Measurements from ENCODE around the gene CPA5. TPM values are rescaled to one million over a fixed set of nuclear protein-coding genes. Genes with fewer than 3 reads are reported as not detected.

CPA5 gene
- total and polyA plus RNA-seq, 2 experiments from 2014 or later: not detected

DNA sequence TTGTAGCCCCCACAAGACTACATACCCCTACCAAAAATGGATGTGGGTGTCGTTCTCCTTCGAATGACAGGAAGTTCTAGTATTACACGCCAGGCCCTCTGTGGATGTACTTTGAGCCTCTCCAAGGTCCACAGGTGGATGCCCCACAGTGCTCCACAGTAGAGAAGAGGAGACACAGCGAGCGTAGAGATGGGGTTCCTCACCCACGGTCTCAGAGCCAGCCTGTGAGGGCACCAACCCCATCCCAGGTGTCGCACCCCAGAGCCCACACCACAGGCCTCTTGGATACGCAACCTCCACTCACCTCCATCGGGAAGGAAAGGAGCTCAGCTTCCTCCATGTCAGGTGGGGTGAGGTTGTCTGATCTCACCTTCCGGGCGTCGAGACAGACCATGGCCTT lies 2.3 kb downstream of the CPA5 start:
- Histone ChIP-seq H3K9me2 (ENCODE audit: insufficient read depth) (peaks cover 3% of the 10 kb centered on the region; the same call in 1 of the 2 replicates), H3F3A (replicated peaks; ENCODE audit: low read depth) (no peaks in the 10 kb centered on the region), H3K36me3 (ENCODE audit: insufficient read depth) (no peaks in the 10 kb centered on the region), H4K20me1 (replicated peaks; ENCODE audit: insufficient read depth) (no peaks in the 10 kb centered on the region), H3K27ac (ENCODE audit: low read depth) (no peak overlapping the region), H3K27me3 (ENCODE audit: insufficient read depth) (no peaks in the 10 kb centered on the region), H3K4me3 (no peak overlapping the region), H3K4me2 (no peak overlapping the region), H2AFZ (no peak overlapping the region), H3K79me2 (replicated peaks; ENCODE audit: insufficient read depth) (no peaks in the 10 kb centered on the region), H3K4me1 (ENCODE audit: insufficient read depth) (peaks cover 21% of the 10 kb centered on the region)
- Mint-ChIP-seq H3K9me3 (0 out of 3 replicates have a peak, but pooled peaks cover 3% of the 10 kb centered on the region), H3K36me3 (ENCODE audit: low read depth) (no peaks in the 10 kb centered on the region; the same call in 2 of the 3 replicates), H3K27me3 (ENCODE audit: insufficient read depth, low read depth, poor library complexity) (peaks cover 18% of the 10 kb centered on the region), H3K27ac (no peak overlapping the region), H3K4me1 (peaks cover 31% of the 10 kb centered on the region), H3K4me3 (no peak overlapping the region)
- TF ChIP-seq, protein P1, sequence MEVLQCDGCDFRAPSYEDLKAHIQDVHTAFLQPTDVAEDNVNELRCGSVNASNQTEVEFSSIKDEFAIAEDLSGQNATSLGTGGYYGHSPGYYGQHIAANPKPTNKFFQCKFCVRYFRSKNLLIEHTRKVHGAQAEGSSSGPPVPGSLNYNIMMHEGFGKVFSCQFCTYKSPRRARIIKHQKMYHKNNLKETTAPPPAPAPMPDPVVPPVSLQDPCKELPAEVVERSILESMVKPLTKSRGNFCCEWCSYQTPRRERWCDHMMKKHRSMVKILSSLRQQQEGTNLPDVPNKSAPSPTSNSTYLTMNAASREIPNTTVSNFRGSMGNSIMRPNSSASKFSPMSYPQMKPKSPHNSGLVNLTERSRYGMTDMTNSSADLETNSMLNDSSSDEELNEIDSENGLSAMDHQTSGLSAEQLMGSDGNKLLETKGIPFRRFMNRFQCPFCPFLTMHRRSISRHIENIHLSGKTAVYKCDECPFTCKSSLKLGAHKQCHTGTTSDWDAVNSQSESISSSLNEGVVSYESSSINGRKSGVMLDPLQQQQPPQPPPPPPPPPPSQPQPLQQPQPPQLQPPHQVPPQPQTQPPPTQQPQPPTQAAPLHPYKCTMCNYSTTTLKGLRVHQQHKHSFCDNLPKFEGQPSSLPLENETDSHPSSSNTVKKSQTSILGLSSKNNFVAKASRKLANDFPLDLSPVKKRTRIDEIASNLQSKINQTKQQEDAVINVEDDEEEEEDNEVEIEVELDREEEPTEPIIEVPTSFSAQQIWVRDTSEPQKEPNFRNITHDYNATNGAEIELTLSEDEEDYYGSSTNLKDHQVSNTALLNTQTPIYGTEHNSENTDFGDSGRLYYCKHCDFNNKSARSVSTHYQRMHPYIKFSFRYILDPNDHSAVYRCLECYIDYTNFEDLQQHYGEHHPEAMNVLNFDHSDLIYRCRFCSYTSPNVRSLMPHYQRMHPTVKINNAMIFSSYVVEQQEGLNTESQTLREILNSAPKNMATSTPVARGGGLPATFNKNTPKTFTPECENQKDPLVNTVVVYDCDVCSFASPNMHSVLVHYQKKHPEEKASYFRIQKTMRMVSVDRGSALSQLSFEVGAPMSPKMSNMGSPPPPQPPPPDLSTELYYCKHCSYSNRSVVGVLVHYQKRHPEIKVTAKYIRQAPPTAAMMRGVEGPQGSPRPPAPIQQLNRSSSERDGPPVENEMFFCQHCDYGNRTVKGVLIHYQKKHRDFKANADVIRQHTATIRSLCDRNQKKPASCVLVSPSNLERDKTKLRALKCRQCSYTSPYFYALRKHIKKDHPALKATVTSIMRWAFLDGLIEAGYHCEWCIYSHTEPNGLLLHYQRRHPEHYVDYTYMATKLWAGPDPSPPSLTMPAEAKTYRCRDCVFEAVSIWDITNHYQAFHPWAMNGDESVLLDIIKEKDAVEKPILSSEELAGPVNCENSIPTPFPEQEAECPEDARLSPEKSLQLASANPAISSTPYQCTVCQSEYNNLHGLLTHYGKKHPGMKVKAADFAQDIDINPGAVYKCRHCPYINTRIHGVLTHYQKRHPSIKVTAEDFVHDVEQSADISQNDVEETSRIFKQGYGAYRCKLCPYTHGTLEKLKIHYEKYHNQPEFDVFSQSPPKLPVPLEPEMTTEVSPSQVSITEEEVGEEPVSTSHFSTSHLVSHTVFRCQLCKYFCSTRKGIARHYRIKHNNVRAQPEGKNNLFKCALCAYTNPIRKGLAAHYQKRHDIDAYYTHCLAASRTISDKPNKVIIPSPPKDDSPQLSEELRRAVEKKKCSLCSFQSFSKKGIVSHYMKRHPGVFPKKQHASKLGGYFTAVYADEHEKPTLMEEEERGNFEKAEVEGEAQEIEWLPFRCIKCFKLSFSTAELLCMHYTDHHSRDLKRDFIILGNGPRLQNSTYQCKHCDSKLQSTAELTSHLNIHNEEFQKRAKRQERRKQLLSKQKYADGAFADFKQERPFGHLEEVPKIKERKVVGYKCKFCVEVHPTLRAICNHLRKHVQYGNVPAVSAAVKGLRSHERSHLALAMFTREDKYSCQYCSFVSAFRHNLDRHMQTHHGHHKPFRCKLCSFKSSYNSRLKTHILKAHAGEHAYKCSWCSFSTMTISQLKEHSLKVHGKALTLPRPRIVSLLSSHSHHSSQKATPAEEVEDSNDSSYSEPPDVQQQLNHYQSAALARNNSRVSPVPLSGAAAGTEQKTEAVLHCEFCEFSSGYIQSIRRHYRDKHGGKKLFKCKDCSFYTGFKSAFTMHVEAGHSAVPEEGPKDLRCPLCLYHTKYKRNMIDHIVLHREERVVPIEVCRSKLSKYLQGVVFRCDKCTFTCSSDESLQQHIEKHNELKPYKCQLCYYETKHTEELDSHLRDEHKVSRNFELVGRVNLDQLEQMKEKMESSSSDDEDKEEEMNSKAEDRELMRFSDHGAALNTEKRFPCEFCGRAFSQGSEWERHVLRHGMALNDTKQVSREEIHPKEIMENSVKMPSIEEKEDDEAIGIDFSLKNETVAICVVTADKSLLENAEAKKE (CRISPR knock-in tag; IDR thresholded peaks at IDR 0.05): no peak
- TF ChIP-seq, protein P2, sequence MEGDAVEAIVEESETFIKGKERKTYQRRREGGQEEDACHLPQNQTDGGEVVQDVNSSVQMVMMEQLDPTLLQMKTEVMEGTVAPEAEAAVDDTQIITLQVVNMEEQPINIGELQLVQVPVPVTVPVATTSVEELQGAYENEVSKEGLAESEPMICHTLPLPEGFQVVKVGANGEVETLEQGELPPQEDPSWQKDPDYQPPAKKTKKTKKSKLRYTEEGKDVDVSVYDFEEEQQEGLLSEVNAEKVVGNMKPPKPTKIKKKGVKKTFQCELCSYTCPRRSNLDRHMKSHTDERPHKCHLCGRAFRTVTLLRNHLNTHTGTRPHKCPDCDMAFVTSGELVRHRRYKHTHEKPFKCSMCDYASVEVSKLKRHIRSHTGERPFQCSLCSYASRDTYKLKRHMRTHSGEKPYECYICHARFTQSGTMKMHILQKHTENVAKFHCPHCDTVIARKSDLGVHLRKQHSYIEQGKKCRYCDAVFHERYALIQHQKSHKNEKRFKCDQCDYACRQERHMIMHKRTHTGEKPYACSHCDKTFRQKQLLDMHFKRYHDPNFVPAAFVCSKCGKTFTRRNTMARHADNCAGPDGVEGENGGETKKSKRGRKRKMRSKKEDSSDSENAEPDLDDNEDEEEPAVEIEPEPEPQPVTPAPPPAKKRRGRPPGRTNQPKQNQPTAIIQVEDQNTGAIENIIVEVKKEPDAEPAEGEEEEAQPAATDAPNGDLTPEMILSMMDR (conservative IDR thresholded peaks at IDR 0.05; ENCODE audit: low read depth in 2 of 2): no peak
- no peak for TF ChIP-seq ZNF114 (CRISPR knock-in tag; IDR thresholded peaks at IDR 0.05)
- TF ChIP-seq, protein P3, sequence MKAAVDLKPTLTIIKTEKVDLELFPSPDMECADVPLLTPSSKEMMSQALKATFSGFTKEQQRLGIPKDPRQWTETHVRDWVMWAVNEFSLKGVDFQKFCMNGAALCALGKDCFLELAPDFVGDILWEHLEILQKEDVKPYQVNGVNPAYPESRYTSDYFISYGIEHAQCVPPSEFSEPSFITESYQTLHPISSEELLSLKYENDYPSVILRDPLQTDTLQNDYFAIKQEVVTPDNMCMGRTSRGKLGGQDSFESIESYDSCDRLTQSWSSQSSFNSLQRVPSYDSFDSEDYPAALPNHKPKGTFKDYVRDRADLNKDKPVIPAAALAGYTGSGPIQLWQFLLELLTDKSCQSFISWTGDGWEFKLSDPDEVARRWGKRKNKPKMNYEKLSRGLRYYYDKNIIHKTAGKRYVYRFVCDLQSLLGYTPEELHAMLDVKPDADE (IDR thresholded peaks at IDR 0.05): no peak
- TF ChIP-seq POLR2AphosphoS5 (IDR thresholded peaks at IDR 0.05; ENCODE audit: low read depth): no peak
- TF ChIP-seq JUNB (IDR thresholded peaks at IDR 0.05; ENCODE audit: unreplicated experiment): no peak
- no peak for TF ChIP-seq EZH2 (IDR thresholded peaks at IDR 0.05; ENCODE audit: low read depth, unreplicated experiment)
- no peak for TF ChIP-seq ZNF331 (CRISPR knock-in tag; IDR thresholded peaks at IDR 0.05; ENCODE audit: low read depth)
- no peak for TF ChIP-seq CREB1 (CRISPR knock-in tag; IDR thresholded peaks at IDR 0.05; ENCODE audit: low read depth)
- DNase-seq (ENCODE audit: low spot score): no peak
- ATAC-seq: no peak

Measured in GM23338 (cell line).